SH-SY5Y (cell line): ENCODE data around the gene NUP58.

Source experiments
- GATA2 ChIP-seq: IDR thresholded peaks from 2 replicates; pipeline ENCODE4 v1.6.1; 2011; ENCODE audit warnings: mild to moderate bottlenecking, low read depth, low read length
- GATA3 ChIP-seq: IDR thresholded peaks from 2 replicates; pipeline ENCODE4 v1.6.1; 2011; ENCODE audit warnings: low read depth, mild to moderate bottlenecking, low read length, moderate library complexity

Gene NUP58

DNA sequence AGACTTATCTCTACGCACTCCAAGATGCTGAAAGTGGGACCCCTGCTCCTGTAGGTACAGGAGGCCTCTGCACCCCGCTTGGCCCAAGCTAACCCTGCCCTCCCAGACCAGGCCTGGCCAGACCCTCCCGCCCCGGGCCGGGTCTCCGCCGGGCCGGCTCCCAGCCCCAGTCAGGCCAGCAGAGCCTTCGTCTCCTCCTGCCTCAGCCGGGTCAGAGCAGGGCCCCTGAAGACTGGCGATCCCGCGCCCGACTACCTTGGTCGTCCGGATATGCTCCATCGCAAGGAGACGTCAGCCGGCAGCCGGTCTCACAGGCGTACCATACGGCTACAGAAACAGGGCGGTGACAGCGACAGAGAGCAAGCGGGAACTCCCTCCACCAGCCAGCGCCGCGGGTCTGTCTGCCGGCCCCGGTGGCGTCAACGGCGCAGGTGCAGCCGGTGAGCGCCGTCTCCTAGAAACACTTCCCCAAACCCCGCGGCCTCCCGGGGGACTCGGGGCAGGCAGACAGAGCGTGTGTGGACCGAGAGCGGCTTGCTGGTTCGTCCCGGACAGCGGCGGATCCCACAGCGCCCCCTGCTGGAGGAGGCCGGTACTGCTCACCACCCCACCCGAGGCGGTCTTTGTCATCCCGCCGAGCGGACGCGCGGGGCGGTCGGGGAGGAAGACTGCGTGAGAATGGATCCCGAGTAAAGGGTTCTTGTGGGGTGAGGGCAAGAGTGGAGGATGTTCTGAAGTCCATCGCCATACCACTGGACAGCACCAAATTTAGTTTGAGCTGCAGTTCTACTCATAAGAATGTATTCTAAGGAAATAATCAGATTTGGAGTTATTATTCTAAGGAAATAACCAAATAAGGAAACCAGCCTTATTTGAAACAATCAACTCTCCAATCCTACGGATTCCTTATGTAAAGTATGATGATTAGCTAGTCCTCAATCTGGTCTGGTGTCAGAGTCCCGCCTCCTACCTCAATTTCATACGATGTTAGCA lies 14.2 kb upstream of the NUP58 start, which contains the start of gene MTMR6:
Gene MTMR6, minus strand, starts transcription at position 520 of the 993 bp plus-strand sequence. Its CDS starts 241 bp downstream, at position 279.
- TF ChIP-seq GATA3 (no peak), GATA2 (no peak)

DNA sequence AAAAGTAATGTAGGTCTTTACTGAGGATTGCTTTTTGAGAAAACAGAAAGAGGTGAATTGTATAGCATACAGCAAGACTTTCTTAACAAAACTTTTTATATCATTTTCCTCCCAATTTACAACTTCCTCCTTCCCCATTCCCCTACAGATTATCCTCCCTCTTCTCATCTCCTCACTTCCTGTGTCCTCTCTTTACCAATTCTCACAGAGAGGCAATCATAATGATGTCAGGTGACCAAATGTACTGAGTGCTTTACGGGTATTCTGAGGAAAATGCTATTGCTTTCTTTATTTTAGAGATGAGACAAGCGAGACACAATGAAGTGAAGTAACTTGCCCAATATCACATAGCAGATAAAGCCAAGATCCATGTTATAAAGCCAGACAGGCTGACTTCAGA lies 12.5 kb upstream of the NUP58 start:
- TF ChIP-seq GATA2 (no peak), GATA3 (no peak)

GRCh38 chr13:25291691-25292090 lies 9.7 kb upstream of the NUP58 start:
- TF ChIP-seq GATA2 (no peak), GATA3 (no peak)

DNA sequence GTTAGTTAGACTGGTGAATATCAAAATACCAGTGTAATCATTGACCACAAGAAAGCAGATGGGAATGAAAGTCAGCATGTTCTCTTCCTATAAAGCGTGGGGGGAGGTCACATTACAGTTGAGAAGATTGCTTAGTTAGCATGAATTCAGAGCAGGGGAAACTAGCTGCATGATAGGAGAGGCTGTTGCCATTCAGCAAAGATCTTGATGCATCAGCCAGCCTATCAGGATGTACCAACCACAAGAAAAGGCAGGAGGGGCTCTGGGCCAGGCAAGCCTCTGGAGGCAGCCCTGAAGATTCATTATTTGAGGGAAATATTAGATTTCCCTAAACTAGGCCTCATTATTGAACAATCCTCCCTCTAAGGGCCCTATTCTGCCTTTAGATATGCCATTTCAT lies 9.1 kb upstream of the NUP58 start:
- no peak for TF ChIP-seq GATA3

GRCh38 chr13:25295228-25295627 lies 6.2 kb upstream of the NUP58 start:
- no peak for TF ChIP-seq GATA2

DNA sequence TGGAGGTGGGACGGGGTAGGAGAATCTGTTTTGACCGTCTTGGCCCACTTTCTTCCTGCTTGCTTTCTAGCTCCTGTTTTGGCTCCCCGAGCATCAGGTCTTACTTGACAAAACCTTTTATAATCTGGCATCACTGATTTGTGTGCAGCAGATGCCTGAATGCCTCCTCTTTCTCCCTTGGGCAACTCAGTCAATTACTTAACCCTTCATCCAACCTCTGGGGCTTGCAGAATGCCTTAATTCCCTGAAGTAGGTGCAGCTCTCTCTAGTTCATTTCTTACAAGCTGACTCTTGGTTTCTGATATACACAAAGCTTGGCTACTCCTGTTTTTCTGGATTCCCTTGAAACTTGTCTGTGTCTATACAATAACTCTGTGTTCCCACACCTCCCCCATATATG lies 5.7 kb upstream of the NUP58 start:
- TF ChIP-seq GATA2 (no peak), GATA3 (no peak)

DNA sequence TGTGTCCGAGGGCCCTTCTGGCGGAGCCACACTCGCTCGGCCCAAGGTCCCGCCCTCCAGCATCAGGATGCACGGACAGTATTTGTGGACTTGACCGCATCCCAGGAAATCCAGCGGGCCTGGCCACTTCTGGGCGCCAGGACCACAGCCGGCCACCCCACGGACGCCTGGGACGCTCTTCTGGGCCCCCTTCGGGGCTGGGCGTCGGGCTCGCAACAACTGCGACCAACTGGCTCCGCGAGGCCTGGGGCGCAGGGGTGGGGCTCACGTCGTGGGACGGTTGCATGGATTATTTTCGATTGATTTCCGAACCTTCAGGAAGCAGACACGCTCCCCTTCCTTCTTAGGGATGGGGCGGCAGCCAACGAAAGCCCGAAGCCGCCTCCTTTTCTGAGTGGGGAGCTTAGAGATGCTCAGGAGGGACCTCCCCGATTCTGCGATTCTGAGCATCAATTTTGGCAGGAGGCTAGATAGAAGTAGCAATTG lies 521 bp upstream of the NUP58 start:
- no peak for TF ChIP-seq GATA2
- no peak for TF ChIP-seq GATA3

DNA sequence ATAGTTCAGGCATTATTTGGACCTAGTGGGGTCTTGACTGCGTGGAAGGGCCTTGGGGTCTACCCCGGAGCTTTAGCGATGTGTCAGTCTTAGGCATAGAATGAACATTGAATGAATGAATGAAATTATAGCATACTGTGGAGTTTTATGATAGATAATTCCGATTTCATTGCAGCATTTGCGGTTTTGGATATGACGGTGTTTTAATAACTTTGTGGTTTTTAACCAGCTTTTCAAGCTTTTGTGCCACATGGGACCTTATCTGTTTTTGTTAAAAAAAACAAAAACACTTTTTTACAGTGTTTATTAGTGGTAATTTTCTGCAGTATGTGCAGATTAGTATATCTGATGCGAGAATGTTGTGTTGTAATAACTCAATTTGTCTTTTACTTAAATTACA lies 696 bp downstream of the NUP58 start:
- no peak for TF ChIP-seq GATA2
- no peak for TF ChIP-seq GATA3

DNA sequence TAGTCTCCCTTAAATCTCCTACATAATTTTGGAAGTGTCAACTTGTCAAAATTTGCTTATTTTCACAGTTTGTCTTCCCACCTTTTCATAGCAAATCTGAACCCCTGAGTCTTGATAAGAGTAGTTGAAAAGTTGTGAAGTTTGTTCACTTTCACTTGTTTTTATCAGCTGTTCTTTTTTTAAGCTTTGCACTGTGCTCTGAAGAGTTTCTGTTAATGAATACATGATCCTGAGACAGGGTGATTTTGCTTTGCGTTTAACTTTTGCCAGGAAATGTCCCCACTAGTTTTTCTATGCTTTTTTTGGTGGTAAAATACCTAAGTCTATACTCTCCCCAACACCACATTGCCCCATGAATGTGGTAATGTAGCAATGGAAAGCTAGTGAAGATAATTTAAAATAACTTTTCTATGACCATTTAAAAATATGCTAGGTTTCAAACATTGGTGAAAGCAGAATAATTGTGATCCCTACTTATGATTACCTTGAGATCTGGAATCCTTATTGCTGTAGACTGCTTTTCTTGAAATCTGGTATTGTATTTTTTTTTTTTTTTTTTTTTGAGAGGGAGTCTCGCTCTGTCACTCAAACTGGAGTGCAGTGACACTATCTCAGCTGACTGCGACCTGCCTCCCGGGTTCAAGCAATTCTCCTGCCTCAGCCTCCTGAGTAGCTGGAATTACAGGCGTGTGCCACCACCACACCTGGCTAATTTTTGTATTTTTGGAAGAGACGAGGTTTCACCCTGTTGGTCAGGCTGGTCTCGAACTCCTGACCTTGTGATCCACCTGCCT lies 5.4 kb downstream of the NUP58 start:
- no peak for TF ChIP-seq GATA2
- no peak for TF ChIP-seq GATA3

GRCh38 chr13:25310891-25311290 lies 9.5 kb downstream of the NUP58 start:
- no peak for TF ChIP-seq GATA2
- TF ChIP-seq GATA3: no peak

GRCh38 chr13:25319771-25320170 lies 18.3 kb downstream of the NUP58 start:
- TF ChIP-seq GATA3: no peak
- no peak for TF ChIP-seq GATA2

DNA sequence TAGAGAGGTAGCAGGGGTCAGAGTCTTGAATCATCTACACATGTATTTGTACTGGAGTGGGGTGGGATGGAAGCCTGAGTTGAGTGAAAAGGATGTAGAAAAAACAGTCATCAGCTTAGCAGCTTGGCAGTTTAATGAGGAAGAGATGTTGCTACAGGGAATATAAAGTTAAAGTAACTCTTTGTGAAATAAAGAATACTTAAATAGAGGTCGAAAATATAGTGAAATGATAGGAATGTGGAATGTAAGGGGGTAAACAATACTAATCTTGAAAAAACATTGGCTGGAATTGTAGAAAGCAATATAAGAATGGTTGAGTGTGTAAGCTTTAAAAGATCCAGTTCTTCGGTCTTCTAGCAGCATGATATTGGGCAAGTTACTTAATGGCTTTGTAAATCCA lies 22.7 kb downstream of the NUP58 start:
- TF ChIP-seq GATA2: no peak
- no peak for TF ChIP-seq GATA3

DNA sequence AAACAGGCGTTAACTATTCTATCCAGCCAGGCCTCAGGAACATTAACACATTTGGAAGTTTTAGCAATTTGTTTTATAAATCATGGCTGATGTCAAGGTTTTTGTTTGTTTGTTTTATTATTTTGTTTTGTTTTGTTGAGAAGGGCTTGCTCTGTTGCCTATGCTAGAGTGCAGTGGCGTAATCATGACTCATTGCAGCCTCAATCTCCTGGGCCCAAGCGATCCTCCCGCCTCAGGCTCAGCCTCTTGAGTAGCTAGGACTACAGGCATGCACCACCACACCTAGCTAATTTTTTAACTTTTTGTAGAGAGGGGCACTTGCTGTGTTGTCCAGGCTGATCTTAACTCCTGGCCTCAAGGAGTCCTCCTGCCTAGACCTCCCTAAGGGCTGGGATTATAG lies 28.3 kb downstream of the NUP58 start:
- no peak for TF ChIP-seq GATA2

DNA sequence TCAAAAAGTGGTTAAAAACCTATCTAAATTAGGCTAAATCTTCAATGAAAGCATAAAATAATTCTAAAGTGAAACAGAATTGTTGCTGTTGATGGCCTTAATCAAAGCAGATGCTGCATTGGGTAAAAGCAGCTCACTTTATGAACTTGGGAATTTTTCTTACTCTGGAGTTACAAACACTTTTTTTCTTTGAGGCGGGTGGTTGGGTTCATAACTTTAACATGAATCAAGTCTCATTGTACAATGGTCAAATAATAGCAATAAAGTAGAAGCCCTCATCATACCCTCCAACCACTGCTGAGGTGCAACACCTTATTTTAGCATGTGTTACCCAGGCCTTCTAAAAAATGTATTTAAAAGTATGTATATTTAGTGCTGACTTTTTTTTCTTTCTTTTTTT lies 29.1 kb downstream of the NUP58 start:
- TF ChIP-seq GATA3 (no peak), GATA2 (no peak)

GRCh38 chr13:25335856-25336255 lies 34.4 kb downstream of the NUP58 start:
- TF ChIP-seq GATA3 (no peak), GATA2 (no peak)
